K562 (cell line): ENCODE measurements around the gene PCDHGA4. TPM values are rescaled to one million over a fixed set of nuclear protein-coding genes. Genes with fewer than 3 reads are reported as not detected.

ENCODE experiments used
- ATAC-seq: fragments of 200-7000 bp; cut with Tn5 transposase; 3 replicates; pipeline ENCODE4 v1.9.1; 2020; ENCODE audit warnings: moderate library complexity
- BruUV-seq: library from RNA; stranded (reverse); fragments of 400-500 nt; replicated peaks from 2 replicates; lab custom pipeline; 2021; lab: Mats Ljungman, UMichigan
- CTCF ChIA-PET: fragments of 300-600 bp; formaldehyde crosslinking; extraction: SDS; loops from one replicate; lab custom pipeline; 2021; ENCODE audit warnings: low intra/inter-chr PET ratio; lab: Yijun Ruan, JAX
- POLR2A ChIA-PET: fragments of 300-600, 350-650 bp; sonication (Branson Sonifier 250); formaldehyde crosslinking; extraction: SDS; loops from one replicate; lab custom pipeline; 2021; ENCODE audit warnings: antibody characterized with exemption, inconsistent platforms; lab: Yijun Ruan, JAX
- DNase-seq, 4 experiments: peaks; one replicate each; pipeline versions ENCODE4 v3.0.0 to v3.0.0-alpha.2; 2011 to 2018; ENCODE audit warnings: low spot score in 3 of 4, mixed read lengths in 3 of 4; ENCODE audit errors: extremely low read depth in 1 of 4
- FAIRE-seq: peaks from 2 replicates; lab custom pipeline; 2011; peaks lifted over from hg19 to GRCh38; lab: Jason Lieb, UNC
- H2AFZ ChIP-seq: 2 replicates; pipeline ENCODE4 v1.6.0; 2011; ENCODE audit warnings: low read depth, low read length, control low read depth, inconsistent platforms
- H3K27ac ChIP-seq: fragments of 200-600 bp; 3 replicates; pipeline ENCODE4 v1.8.0; 2011; ENCODE audit warnings: low read depth, mild to moderate bottlenecking, control low read depth, inconsistent platforms, low read length, moderate library complexity, mixed read lengths; ENCODE audit errors: extremely low read depth
- H3K27me3 ChIP-seq, 2 experiments: fragments of 300-600 bp in 1 of 2; 2 replicates in 1 of 2; 3 replicates in 1 of 2; pipeline versions ENCODE4 v1.6.0 to v1.8.0; 2011; ENCODE audit warnings: inconsistent platforms in 2 of 2, low read length in 2 of 2, mild to moderate bottlenecking in 1 of 2, mixed read lengths in 1 of 2, moderate library complexity in 1 of 2; ENCODE audit not compliant: control insufficient read depth in 2 of 2, insufficient read depth in 2 of 2
- H3K36me3 ChIP-seq: fragments of 300-600 bp; 3 replicates; pipeline ENCODE4 v1.8.0; 2011; ENCODE audit warnings: mild to moderate bottlenecking, low read length, inconsistent platforms; ENCODE audit not compliant: control insufficient read depth, insufficient read depth
- H3K4me1 ChIP-seq, 2 experiments: fragments of 200-600 bp in 1 of 2; replicated peaks in 1 of 2; 2 replicates in 1 of 2; 3 replicates in 1 of 2; pipeline versions ENCODE4 v1.5.1 to v1.8.0; 2011; ENCODE audit warnings: inconsistent platforms in 2 of 2, low read length in 2 of 2, mild to moderate bottlenecking in 1 of 2, mixed read lengths in 1 of 2, moderate library complexity in 1 of 2; ENCODE audit not compliant: control insufficient read depth in 2 of 2, insufficient read depth in 2 of 2
- H3K4me2 ChIP-seq: 2 replicates; pipeline ENCODE4 v1.6.1; 2011; ENCODE audit warnings: low read length, control low read depth, inconsistent platforms, mixed read lengths; ENCODE audit not compliant: insufficient read depth
- H3K4me3 ChIP-seq: fragments of 200-600 bp; sonication (generic), shearing (Covaris generic); 2 replicates; pipeline ENCODE4 v1.5.1; 2016; ENCODE audit warnings: control low read depth, inconsistent platforms
- H3K79me2 ChIP-seq: fragments of 200-600 bp; 3 replicates; pipeline ENCODE4 v1.8.0; 2011; ENCODE audit warnings: low read length, inconsistent platforms; ENCODE audit not compliant: control insufficient read depth, insufficient read depth
- H3K9ac ChIP-seq, 2 experiments: 2 replicates each; pipeline versions ENCODE4 v1.6.0 to v1.6.1; 2011; ENCODE audit warnings: low read depth in 2 of 2, low read length in 2 of 2, control low read depth in 1 of 2, inconsistent platforms in 1 of 2, mild to moderate bottlenecking in 1 of 2, mixed read lengths in 1 of 2; ENCODE audit not compliant: insufficient read depth in 1 of 2
- H3K9me1 ChIP-seq: one replicate; pipeline ENCODE4 v1.6.0; 2011; ENCODE audit warnings: inconsistent platforms, mild to moderate bottlenecking, low read length, moderate library complexity; ENCODE audit not compliant: control insufficient read depth, insufficient read depth
- H3K9me3 ChIP-seq: replicated peaks from 2 replicates; pipeline ENCODE4 v1.5.1; 2011; ENCODE audit warnings: low read depth, low read length, inconsistent platforms; ENCODE audit not compliant: control insufficient read depth, insufficient read depth
- H4K20me1 ChIP-seq: replicated peaks from 2 replicates; pipeline ENCODE4 v1.6.1; 2011; ENCODE audit warnings: low read length, inconsistent platforms, mixed read lengths; ENCODE audit not compliant: control insufficient read depth, insufficient read depth
- BACH1 ChIP-seq: fragments of 200-800 bp; sonication (Bioruptor generic); IDR thresholded peaks from 2 replicates; pipeline ENCODE4 v1.6.1; 2016; ENCODE audit warnings: missing genetic modification characterization, missing compliant biosample characterization
- CREBBP ChIP-seq: IDR thresholded peaks from one replicate; pipeline ENCODE4 v1.6.1; 2012; ENCODE audit warnings: low read depth, mild to moderate bottlenecking, control low read depth, inconsistent platforms, low read length
- ETV1 ChIP-seq: fragments of 450-650 bp; conservative IDR thresholded peaks from 2 replicates; pipeline ENCODE4 v1.6.1; 2016; ENCODE audit warnings: missing genetic modification characterization, control low read depth, low read depth, missing compliant biosample characterization
- EZH2 ChIP-seq: IDR thresholded peaks from 2 replicates; pipeline ENCODE4 v1.6.1; 2012; ENCODE audit warnings: low read depth, mild to moderate bottlenecking, inconsistent platforms, low read length, borderline replicate concordance
- GATA2 ChIP-seq: sonication (generic); formaldehyde crosslinking; IDR thresholded peaks from 2 replicates; pipeline ENCODE4 v1.4.0; 2020; ENCODE audit warnings: mild to moderate bottlenecking, missing genetic modification reagents
- ILK ChIP-seq: fragments of 450-650 bp; IDR thresholded peaks from 2 replicates; pipeline ENCODE4 v1.6.1; 2016; ENCODE audit warnings: missing genetic modification characterization, low read depth, mild to moderate bottlenecking, missing compliant biosample characterization, moderate library complexity, borderline replicate concordance
- KDM4B ChIP-seq, 2 experiments: fragments of 450-650 bp in 1 of 2; sonication (generic) in 1 of 2; IDR thresholded peaks; 2 replicates each; pipeline ENCODE4 v1.6.1; 2016 to 2017; ENCODE audit warnings: borderline replicate concordance in 2 of 2, antibody characterized with exemption in 1 of 2, low read depth in 1 of 2, mild to moderate bottlenecking in 1 of 2
- MED1 ChIP-seq: sonication (generic); formaldehyde crosslinking; IDR thresholded peaks from 2 replicates; pipeline ENCODE4 v1.8.1; 2023; ENCODE audit warnings: missing genetic modification reagents, borderline replicate concordance
- TEAD1 ChIP-seq, 2 experiments: fragments of 450-650 bp in 1 of 2; sonication (generic) in 1 of 2; formaldehyde crosslinking; IDR thresholded peaks; 2 replicates each; pipeline versions ENCODE4 v1.4.0 to v1.8.0; 2020 to 2022; ENCODE audit warnings: mild to moderate bottlenecking in 2 of 2, missing genetic modification reagents in 1 of 2
- XRCC5 ChIP-seq: fragments of 200-400 bp; formaldehyde crosslinking; IDR thresholded peaks from 2 replicates; pipeline ENCODE4 v1.6.1; 2017; ENCODE audit warnings: low read depth, mild to moderate bottlenecking, low read length
- ZFPM2 ChIP-seq: fragments of 250-450 bp; sonication (Bioruptor Pico); IDR thresholded peaks from 2 replicates; pipeline ENCODE4 v1.5.1; 2022; ENCODE audit warnings: mild to moderate bottlenecking
- ZNF165 ChIP-seq: fragments of 250-450 bp; sonication (Bioruptor Pico); IDR thresholded peaks from 2 replicates; pipeline ENCODE4 v1.4.0; 2020; ENCODE audit warnings: borderline replicate concordance
- ZNF224 ChIP-seq: sonication (generic); formaldehyde crosslinking; IDR thresholded peaks from 2 replicates; pipeline ENCODE4 v1.8.0; 2022; ENCODE audit warnings: mild to moderate bottlenecking, missing genetic modification reagents
- ZNF239 ChIP-seq: fragments of 250-450 bp; sonication (Bioruptor Pico); IDR thresholded peaks from 2 replicates; pipeline ENCODE4 v1.4.0; 2020; ENCODE audit warnings: mild to moderate bottlenecking
- ZNF274 ChIP-seq: IDR thresholded peaks from 2 replicates; pipeline ENCODE4 v1.6.1; 2011; ENCODE audit warnings: low read depth, mild to moderate bottlenecking, low read length, moderate library complexity, borderline replicate concordance
- ZNF41 ChIP-seq: fragments of 250-450 bp; sonication (Bioruptor Pico); conservative IDR thresholded peaks from 2 replicates; pipeline ENCODE4 v1.4.0; 2020; ENCODE audit warnings: mild to moderate bottlenecking
- ZNF507 ChIP-seq: conservative IDR thresholded peaks from 2 replicates; pipeline ENCODE4 v1.6.1; 2017; ENCODE audit warnings: missing genetic modification characterization, missing compliant biosample characterization
- WGBS: fragments of 100-300 bp; shearing (Covaris generic); methylation state at CpG from one replicate; pipeline ENCODE4 v1.1.6; 2016; ENCODE audit warnings: low coverage, mixed read lengths; ENCODE audit not compliant: insufficient coverage; ENCODE audit errors: missing lambda C conversion rate; 5-methylcytosine and 5-hydroxymethylcytosine counted together
- in situ Hi-C: fragments of 300-500 bp; cut with MboI; formaldehyde crosslinking; loops from 4 replicates; pipeline ENCODE4 v1.15.0; 2018; ENCODE audit warnings: inconsistent platforms, mixed read lengths
- intact Hi-C: fragments of 100-400 bp; cut with micrococcal nuclease; formaldehyde crosslinking; loops from 2 replicates; pipeline ENCODE4 v1.14.2; 2022
- polyA plus RNA-seq, 8 experiments: library from polyadenylated mRNA; depleted of rRNA in 4 of 8; stranded (reverse) in 5 of 8; unstranded in 3 of 8; fragments of >200 nt; fragmentation: Nextera tagmentation in 2 of 8; fragmentation: Illumina TruSeq in 1 of 8; extraction: Ambion mirVana in 2 of 8; extraction: Trizol in 1 of 8; gene quantifications; 2 replicates each; pipeline versions ENCODE4 v1.2.1 to v1.2.3, GENCODE V29; 2011 to 2014; ENCODE audit warnings: inconsistent platforms in 1 of 8, missing spikeins in 1 of 8
- total RNA-seq, 7 experiments: library from RNA; depleted of rRNA in 6 of 7; stranded (reverse); fragments of >200 nt in 6 of 7; fragmentation: Illumina TruSeq in 2 of 7; extraction: Trizol in 2 of 7; gene quantifications; 2 replicates each; pipeline versions ENCODE4 v1.2.1 to v1.2.3, GENCODE V29; 2011 to 2021; ENCODE audit warnings: low replicate concordance in 1 of 7
- TF ChIP-seq, protein P1 (sequence below): sonication (generic); formaldehyde crosslinking; IDR thresholded peaks from 2 replicates; pipeline ENCODE4 v1.8.0; 2022; ENCODE audit warnings: mild to moderate bottlenecking, missing genetic modification reagents, borderline replicate concordance
- TF ChIP-seq, protein P2 (sequence below): fragments of 250-450 bp; sonication (Bioruptor Pico); IDR thresholded peaks from 2 replicates; pipeline ENCODE4 v1.8.0; 2022; ENCODE audit warnings: moderate library complexity, mild to moderate bottlenecking, inconsistent platforms

The PCDHGA4 gene
- total and polyA plus RNA-seq, 9 of the 15 experiments (the other 6 are each of a cell fraction or from before 2014, with no cell fraction given), result 0.12 to 0.40 (median 0.36) TPM; not detected in 2

- in situ Hi-C loops, result no loop called here
- no peak overlapping the region for H3K27ac ChIP-seq
- ChIA-PET POLR2A (no interaction called here), CTCF (interaction anchor here (2.1 kb wide), 1 partner anchor 161 kb away, joined by 10 read pairs; no protein-coding TSS in a partner anchor)
- H3K79me2 ChIP-seq, result no peaks in the 10 kb centered on the region
- peaks cover 2% of the 10 kb centered on the region; the same call in 1 of the 2 replicates for H3K9me3 ChIP-seq
- H3K9me1 ChIP-seq, result no peaks in the 10 kb centered on the region
- FAIRE-seq, result no peak
- H3K27me3 ChIP-seq, result peaks cover 3 to 30% of the 10 kb centered on the region in 2 experiments; a peak in 3 of 5 replicates
- H3K4me3 ChIP-seq, result no peak overlapping the region
- peaks cover 0 to 12% of the 10 kb centered on the region in 2 experiments; a peak in 3 of 5 replicates for H3K4me1 ChIP-seq
- no peaks in the 10 kb centered on the region for H4K20me1 ChIP-seq
- TF ChIP-seq ZNF239 (CRISPR knock-in tag) (no peak), ETV1 (tag) (no peak), EZH2 (no peak), BACH1 (tag) (no peak), KDM4B (IDR thresholded peaks at IDR 0.05; ENCODE audit: borderline replicate concordance in 2 of 2, low read depth in 1 of 2) (no peak), GATA2 (CRISPR knock-in tag) (no peak), XRCC5 (no peak), ZNF274 (no peak), ZNF41 (CRISPR knock-in tag) (no peak), ZNF224 (CRISPR knock-in tag) (no peak), ZNF507 (tag) (no peak), MED1 (CRISPR knock-in tag) (no peak), CREBBP (no peak), TEAD1 (CRISPR knock-in tag; IDR thresholded peaks at IDR 0.05) (no peak), ZFPM2 (CRISPR knock-in tag) (no peak), ZNF165 (CRISPR knock-in tag) (no peak), ILK (tag) (no peak)
- TF ChIP-seq, protein P1, sequence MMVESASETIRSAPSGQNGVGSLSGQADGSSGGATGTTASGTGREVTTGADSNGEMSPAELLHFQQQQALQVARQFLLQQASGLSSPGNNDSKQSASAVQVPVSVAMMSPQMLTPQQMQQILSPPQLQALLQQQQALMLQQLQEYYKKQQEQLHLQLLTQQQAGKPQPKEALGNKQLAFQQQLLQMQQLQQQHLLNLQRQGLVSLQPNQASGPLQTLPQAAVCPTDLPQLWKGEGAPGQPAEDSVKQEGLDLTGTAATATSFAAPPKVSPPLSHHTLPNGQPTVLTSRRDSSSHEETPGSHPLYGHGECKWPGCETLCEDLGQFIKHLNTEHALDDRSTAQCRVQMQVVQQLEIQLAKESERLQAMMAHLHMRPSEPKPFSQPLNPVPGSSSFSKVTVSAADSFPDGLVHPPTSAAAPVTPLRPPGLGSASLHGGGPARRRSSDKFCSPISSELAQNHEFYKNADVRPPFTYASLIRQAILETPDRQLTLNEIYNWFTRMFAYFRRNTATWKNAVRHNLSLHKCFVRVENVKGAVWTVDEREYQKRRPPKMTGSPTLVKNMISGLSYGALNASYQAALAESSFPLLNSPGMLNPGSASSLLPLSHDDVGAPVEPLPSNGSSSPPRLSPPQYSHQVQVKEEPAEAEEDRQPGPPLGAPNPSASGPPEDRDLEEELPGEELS (CRISPR knock-in tag), result no peak
- TF ChIP-seq, protein P2, sequence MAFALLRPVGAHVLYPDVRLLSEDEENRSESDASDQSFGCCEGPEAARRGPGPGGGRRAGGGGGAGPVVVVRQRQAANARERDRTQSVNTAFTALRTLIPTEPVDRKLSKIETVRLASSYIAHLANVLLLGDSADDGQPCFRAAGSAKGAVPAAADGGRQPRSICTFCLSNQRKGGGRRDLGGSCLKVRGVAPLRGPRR, result no peak
- intact Hi-C loops, result no loop called here
- peak; percentile 34; the same call in 1 of the 3 replicates for ATAC-seq
- DNase-seq, result no peak
- H3K9ac ChIP-seq, result no peak overlapping the region
- WGBS, result 1% methylated on average over 20 of the region's 22 CpGs
- BruUV-seq, result no TSS peak
- H3K36me3 ChIP-seq, result no peaks in the 10 kb centered on the region
- no peak overlapping the region for H2AFZ ChIP-seq
- no peak overlapping the region for H3K4me2 ChIP-seq
Observed at GRCh38 chr5:141403387-141403786, 48.6 kb downstream of the PCDHGA4 start.
